ENCODE measurements around the gene EPN2. TPM values are rescaled to one million over a fixed set of nuclear protein-coding genes. Genes with fewer than 3 reads are reported as not detected.

EPN2 gene
- total RNA-seq, 4 donors from 2014 or later = 92.7 to 141 (median 119) TPM

DNA sequence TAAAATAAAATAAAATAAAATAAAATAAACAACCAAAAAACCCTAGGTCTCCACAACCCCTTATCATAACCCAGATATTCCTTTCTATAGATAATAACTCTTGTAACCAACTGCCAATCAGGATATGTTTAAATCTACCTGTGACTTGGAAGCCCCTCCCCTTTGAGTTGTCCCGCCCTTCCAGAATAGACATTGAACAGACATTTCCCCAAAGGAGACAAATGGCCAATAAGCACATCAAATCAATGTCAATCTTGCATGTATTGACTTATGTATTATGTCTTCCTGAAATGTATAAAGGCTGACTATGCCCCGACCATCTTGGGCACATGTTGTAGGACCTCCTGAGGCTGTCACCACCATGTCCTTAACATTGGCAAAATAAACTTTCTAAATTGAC lies 139.6 kb downstream of the EPN2 start:
- peaks cover 0 to 37% (median 13%) of the 10 kb centered on the region in 4 donors for H3K4me1 ChIP-seq
- WGBS, 2 donors = 48 to 55% methylated on average over 2 of the region's 2 CpGs
- H3K36me3 ChIP-seq = peaks cover 2 to 30% (median 17%) of the 10 kb centered on the region in 3 donors
- H3K9me3 ChIP-seq = no peaks in the 10 kb centered on the region
- no peak for DNase-seq (ENCODE audit: low spot score in 2 of 2)
- TF ChIP-seq CTCF (IDR thresholded peaks at IDR 0.05) = no peak
- TF ChIP-seq EP300 (IDR thresholded peaks at IDR 0.05) = no peak
- no peak for TF ChIP-seq POLR2A (IDR thresholded peaks at IDR 0.05)
- H3K27ac ChIP-seq = peak overlapping the region; percentile 87 to 99 (median 94)
- peak overlapping the region; percentile 66 to 87 (median 81) for H3K4me3 ChIP-seq
- H3K27me3 ChIP-seq = no peaks in the 10 kb centered on the region

- TF ChIP-seq POLR2A (IDR thresholded peaks at IDR 0.05) = peak; percentile 80 to 88
- TF ChIP-seq CTCF (IDR thresholded peaks at IDR 0.05) = peak in 2 of 5 experiments; percentile 26 to 44
- TF ChIP-seq EP300 (IDR thresholded peaks at IDR 0.05) = peak; percentile 85 to 96
- 0 to 1% methylated on average over 30 to 42 of the region's 67 CpGs for WGBS, 2 donors
- peak overlapping the region; percentile 87 to 99 (median 94) for H3K27ac ChIP-seq
- H3K4me1 ChIP-seq = peaks cover 0 to 47% (median 13%) of the 10 kb centered on the region in 4 donors
- H3K4me3 ChIP-seq = peak overlapping the region; percentile 66 to 87 (median 81)
- no peaks in the 10 kb centered on the region for H3K27me3 ChIP-seq
- peaks cover 2 to 40% (median 26%) of the 10 kb centered on the region in 3 donors for H3K36me3 ChIP-seq
- peak; percentile 90 to 94 for DNase-seq (ENCODE audit: low spot score in 2 of 2)
- no peaks in the 10 kb centered on the region for H3K9me3 ChIP-seq
Observed at GRCh38 chr17:19377602-19378415, 140.6 kb downstream of the EPN2 start.

DNA sequence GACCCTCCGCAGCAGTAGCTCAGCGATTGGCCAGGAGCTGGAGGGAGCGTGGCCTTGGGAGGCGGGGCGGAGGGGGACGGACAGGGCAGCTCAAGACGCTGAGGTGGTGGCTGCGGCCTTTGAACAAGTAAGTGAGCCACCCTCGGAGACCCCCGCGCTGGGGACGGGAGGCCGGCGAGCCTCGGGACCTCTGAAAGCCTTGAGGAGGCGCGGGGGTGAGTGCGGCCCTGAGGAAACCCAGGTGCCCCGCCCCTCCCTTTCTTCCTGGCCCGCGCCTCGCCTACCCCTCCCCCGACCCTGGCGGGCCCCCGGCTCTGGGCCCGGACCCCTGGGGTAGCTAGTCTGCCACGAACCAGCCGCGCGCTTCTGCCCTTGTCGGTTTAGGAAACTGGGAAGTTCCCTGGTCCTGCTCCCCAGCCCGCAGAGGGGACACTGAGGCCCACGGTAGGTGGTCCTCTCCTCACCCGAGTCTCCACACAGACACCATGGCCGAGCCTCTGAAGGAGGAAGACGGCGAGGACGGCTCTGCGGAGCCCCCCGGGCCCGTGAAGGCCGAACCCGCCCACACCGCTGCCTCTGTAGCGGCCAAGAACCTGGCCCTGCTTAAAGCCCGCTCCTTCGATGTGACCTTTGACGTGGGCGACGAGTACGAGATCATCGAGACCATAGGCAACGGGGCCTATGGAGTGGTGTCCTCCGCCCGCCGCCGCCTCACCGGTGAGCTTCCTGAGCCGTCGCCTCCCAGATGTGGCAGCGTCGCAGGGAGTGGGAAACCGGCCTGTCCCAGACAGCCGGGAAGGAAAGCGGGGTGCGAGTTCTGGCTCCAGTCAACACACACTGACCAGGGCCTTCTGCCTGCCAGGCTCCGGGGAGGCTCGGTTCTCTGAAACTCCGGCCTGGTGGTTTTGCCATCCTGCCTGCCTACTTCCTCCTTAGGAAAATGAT lies 141.5 kb downstream of the EPN2 start, which contains the start of gene MAPK7:
TSS of gene MAPK7 (plus strand) at position 83 of the 945 bp plus-strand sequence. CDS start at position 486, 403 bp downstream.
- Histone ChIP-seq H3K27ac (peak within 1 kb of the TSS; percentile 92 to 99 (median 94)), H3K36me3 (peaks cover 2 to 48% (median 30%) of the 10 kb centered on the region in 3 donors), H3K27me3 (no peaks in the 10 kb centered on the region), H3K4me3 (peak within 1 kb of the TSS; percentile 80 to 87 (median 83)), H3K9me3 (no peaks in the 10 kb centered on the region), H3K4me1 (peaks cover 0 to 56% (median 13%) of the 10 kb centered on the region in 4 donors)
- DNase-seq (ENCODE audit: low spot score in 2 of 2) = no peak
- 3 to 10% methylated on average over 32 to 53 of the region's 69 CpGs for WGBS, 2 donors
- TF ChIP-seq CTCF (IDR thresholded peaks at IDR 0.05) = no peak
- peak; percentile 50 to 53 for TF ChIP-seq POLR2A (IDR thresholded peaks at IDR 0.05)

- Histone ChIP-seq H3K4me1 (peaks cover 0 to 64% (median 21%) of the 10 kb centered on the region in 4 donors), H3K27ac (peak overlapping the region; percentile 92 to 99 (median 94)), H3K4me3 (peak overlapping the region; percentile 80 to 87 (median 83)), H3K27me3 (no peaks in the 10 kb centered on the region), H3K36me3 (peaks cover 2 to 55% (median 30%) of the 10 kb centered on the region in 3 donors), H3K9me3 (no peaks in the 10 kb centered on the region)
- no peak for DNase-seq (ENCODE audit: low spot score in 2 of 2)
- WGBS, 2 donors = 80 to 83% methylated on average over 13 of the region's 13 CpGs
- TF ChIP-seq POLR2A (IDR thresholded peaks at IDR 0.05) (no peak), EP300 (IDR thresholded peaks at IDR 0.05) (no peak), CTCF (IDR thresholded peaks at IDR 0.05) (no peak)
Observed at GRCh38 chr17:19379361-19380065, 142.3 kb downstream of the EPN2 start.

All from tibial nerve (tissue), 4 donors.